Inflammatory macrophage treated with lipopolysaccharide for 4 hours (primary cell): ENCODE results near the gene HRAS.
"Not testable (repeated sequence)": the region's sequence is repeated elsewhere in the genome, so short reads cannot be mapped to it uniquely, and the experiment has no call there.

Source experiments
- DNase-seq: peaks from one replicate; pipeline ENCODE4 v3.0.0-alpha.2; 2020

The HRAS gene

DNA sequence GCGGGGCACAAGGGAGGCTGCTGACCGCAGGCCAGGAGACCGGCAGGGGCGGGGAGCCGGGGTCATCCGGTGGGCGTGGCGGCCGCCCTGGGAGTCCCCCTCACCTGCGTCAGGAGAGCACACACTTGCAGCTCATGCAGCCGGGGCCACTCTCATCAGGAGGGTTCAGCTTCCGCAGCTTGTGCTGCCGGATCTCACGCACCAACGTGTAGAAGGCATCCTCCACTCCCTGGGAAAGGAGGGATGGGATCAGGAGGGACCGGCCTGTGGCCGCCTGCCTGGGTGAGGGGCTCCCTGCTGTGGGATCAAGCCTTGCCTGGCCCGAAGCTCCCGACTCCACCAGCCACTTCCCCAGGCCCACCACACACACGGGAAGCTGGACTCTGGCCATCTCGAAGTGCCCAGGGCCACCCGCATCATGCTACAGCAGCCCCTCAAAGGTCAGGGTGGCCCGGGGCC lies 2.8 kb downstream of the HRAS start:
- DNase-seq: no peak

GRCh38 chr11:531919-532526 lies 3.4 kb downstream of the HRAS start:
- no peak for DNase-seq

- DNase-seq: no peak
Observed at GRCh38 chr11:530960-531831, 4.2 kb downstream of the HRAS start.

DNA sequence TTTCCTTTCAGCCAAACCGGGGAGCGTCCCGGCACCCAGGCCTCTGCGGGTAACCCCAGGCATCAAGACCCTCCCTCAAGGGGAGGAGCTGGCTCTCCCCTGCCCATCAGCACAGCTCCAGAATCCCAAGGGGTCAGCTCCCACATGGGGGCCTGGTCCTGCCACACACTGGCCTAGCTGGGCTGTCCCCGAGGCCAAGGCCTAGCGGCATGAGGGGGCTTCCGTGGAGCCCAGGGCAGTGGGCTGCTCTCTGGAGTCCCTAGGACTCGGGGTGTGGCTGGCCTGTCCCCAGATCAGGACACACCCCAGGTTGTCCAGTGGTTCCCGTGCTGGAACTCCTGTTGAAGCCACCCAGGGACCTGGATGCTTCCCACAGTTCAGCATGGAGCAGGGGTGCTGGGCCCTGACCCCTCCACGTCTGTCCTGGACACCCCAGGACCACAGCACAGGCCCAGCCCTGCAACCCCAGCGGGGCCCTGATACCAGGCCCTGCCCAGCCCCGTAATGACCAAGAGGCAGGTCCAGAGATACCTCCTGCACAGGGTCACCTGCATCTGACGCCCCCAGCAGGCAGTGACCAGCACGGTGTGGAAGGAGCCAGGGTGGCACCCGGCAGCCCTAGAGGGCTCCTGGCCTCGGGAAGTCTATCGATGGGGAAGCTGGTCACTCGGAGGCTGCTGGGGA lies 5.5 kb downstream of the HRAS start:
- no peak for DNase-seq

- DNase-seq: no peak
Observed at GRCh38 chr11:528815-529727, 6.3 kb downstream of the HRAS start.

DNA sequence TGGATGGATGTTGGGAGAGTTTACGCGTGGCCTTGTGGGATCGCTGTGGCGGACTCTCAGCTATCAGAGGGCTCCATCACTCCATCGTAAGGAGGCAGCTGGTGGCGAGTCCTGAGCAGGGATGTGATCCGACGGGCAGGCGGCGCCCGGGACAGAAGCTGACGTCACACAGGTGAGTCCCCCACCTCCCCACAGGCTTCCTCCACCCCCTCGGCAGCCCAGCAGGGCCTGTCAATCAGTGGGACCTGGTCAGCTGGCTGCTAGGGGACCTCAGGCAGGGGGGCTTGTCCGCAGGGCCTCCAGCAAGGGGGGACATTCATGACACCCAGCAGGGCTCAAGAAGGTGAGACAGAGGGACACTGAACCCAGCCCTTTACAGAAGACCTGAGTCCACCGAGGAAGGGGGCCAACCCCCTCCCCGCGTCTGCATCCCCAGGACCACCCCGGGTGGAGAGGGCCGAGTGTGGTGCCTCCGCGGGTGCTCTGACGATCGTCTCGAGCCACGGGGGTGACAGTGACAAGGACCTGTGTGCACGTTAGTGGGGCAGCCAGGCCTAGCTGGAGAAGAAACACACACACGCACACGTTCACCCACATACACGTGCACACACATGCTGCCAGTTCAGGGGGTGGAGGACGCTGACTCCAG lies 7.1 kb downstream of the HRAS start:
- no peak for DNase-seq

DNA sequence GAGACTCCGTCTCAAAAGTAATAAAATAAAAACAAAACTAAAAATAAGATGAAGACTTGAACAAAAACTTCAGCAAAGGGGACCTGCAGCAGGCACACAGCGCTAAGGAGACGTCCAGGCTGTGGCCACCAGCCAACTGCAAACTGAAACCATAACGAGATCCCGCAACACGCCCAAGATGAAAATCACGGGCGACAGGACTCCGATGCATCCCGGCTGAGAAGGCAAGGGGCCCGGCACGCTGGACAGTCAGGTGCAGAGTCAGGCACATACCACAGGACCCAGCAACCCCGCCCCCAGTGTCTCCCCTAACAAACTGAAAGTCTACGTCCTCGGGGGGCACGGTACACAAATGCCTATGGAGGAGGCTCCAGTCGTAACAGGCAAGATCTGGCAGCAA lies 9.2 kb downstream of the HRAS start:
- no peak for DNase-seq

- no peak for DNase-seq
Observed at GRCh38 chr11:521177-521688, 14.1 kb downstream of the HRAS start.

DNA sequence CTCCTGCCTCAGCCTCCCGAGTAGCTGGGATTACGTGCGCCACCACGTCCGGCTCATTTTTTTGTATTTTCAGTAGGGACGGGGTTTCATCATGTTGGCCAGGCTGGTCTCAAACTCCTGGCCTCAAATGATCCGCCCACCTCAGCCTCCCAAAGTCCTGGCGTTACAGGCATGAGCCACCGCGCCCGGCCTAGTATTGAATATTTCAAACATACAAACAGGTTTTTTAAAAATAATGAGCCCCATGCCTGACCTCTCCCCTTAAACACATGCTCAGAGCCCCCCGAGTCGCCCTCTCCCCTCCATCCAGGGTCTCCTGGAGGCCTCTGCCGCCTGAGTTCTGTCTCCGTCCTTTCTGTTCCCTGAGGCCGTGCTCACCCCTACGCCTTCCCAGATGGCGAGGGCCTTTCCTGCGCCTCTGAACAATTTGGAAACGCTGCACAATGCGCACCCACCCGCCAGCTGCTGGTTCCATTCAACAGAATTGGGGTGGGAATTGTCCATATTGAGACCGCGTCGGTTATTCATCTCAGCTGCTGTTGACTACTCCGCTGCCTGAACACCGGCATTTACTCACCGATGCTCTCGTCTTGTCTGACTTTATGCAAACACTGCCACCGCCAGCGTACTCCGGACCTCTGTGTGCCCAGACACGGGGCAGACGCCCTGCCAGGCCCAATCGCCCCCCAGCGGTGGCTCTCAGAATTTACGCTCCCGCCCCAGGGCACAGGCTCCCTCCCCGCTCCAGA lies 14.8 kb downstream of the HRAS start:
- DNase-seq: no peak

GRCh38 chr11:518463-519202 lies 16.7 kb downstream of the HRAS start:
- DNase-seq: peak; percentile 89

GRCh38 chr11:516918-517685 lies 18.3 kb downstream of the HRAS start:
- DNase-seq: not testable (repeated sequence)

DNA sequence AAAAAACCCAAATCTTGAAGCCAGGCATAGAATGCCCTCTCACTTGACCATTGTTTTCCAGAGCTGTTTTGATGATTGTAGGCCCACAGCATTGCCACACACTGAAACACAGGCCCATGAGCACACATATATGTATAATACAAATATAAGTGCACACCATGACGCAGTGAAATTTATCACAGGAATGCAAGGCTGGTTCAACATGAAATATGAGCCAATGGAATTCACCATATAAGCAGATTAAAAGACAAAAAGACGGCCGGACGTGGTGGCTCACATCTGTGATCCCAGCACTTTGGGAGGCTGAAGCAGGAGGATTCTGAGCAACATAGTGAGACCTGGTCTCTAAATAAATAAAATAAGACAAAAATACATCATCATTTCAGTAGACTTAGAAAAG lies 19.0 kb downstream of the HRAS start:
- no peak for DNase-seq

GRCh38 chr11:515131-515530 lies 20.2 kb downstream of the HRAS start:
- no peak for DNase-seq

GRCh38 chr11:514606-515005 lies 20.8 kb downstream of the HRAS start:
- DNase-seq: no peak

GRCh38 chr11:512761-513595 lies 22.4 kb downstream of the HRAS start:
- DNase-seq: peak; percentile 37

GRCh38 chr11:508956-509355 lies 26.4 kb downstream of the HRAS start:
- DNase-seq: no peak

DNA sequence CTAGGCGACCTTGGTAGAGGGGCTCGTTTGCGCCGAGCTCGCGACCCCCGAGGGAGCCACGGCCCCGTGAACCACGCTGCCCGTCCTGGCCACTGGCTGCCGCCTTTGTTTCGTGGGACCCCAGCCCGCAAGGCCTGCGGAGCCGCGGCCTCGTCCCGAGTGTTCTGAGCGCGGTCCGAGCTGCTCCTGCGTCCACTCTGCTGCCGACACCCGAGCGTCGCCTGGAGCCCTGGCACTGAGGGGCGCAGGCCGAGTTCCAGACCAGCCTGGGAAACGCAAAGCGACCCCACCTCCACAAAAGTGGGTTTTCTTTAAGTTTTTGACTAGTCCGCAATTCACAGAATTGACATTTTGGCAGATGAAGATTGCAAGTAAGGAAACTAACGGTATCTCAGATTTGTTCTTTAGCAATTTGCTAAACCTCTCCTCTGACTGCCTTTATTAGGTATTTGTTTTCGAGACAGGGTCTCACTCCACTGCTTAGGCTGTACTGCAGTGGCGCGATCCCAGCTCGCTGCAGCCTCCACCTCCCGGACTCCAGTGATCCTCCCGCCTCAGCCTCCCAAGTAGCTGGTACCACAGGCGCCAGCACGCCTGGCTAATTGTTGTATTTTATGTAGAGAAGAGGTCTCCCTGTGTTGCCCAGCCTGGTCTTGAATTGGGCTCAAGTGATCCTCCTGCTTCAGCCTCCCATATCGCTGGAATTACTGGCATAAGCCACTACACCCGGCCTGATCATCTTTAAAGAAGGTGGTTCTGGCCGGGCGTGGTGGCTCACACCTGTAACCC lies 27.5 kb downstream of the HRAS start:
- DNase-seq: no peak
